Measurements from ENCODE around the gene DONSON.

The DONSON gene

GRCh38 chr21:33588485-33589335, at the start of gene DONSON:
DONSON (minus strand) TSS chr21:33588684; CDS start chr21:33588641, 43 bp downstream.
- TF ChIP-seq CTCF (IDR thresholded peaks at IDR 0.05): no peak

- no peak for TF ChIP-seq CTCF (IDR thresholded peaks at IDR 0.05)
Measured at GRCh38 chr21:33634254-33634653, 45.8 kb upstream of the DONSON start.

GRCh38 chr21:33622253-33622652, 33.8 kb upstream of the DONSON start:
- TF ChIP-seq CTCF (IDR thresholded peaks at IDR 0.05): no peak

- no peak for TF ChIP-seq CTCF (IDR thresholded peaks at IDR 0.05)
Measured at GRCh38 chr21:33619726-33620125, 31.2 kb upstream of the DONSON start.

GRCh38 chr21:33618407-33618806, 29.9 kb upstream of the DONSON start:
- no peak for TF ChIP-seq CTCF (IDR thresholded peaks at IDR 0.05)

GRCh38 chr21:33611006-33611744, 22.7 kb upstream of the DONSON start:
- TF ChIP-seq CTCF (IDR thresholded peaks at IDR 0.05): no peak

GRCh38 chr21:33608559-33608958, 20.1 kb upstream of the DONSON start:
- no peak for TF ChIP-seq CTCF (IDR thresholded peaks at IDR 0.05)

All from LNCAP (cell line).